ENCODE data around the gene SLC8B1.

GRCh38 chr12:113316155-113316554, 18.8 kb downstream of the SLC8B1 start:
- TF ChIP-seq CTCF (IDR thresholded peaks at IDR 0.05) (peak; percentile 20), EZH2 (IDR thresholded peaks at IDR 0.05) (no peak)
